Measurements from ENCODE around the gene AMIGO3.

AMIGO3 gene

GRCh38 chr3:49681232-49681522 lies 38.3 kb downstream of the AMIGO3 start:
- ChIA-PET POLR2A (interaction anchor here (1.1 kb wide), 1 partner anchor 8 kb away, joined by 4 read pairs; the partner anchor contains the start of genes MST1 and RNF123), CTCF (no interaction called here)
- TF ChIP-seq ZNF292 (tag by site-specific recombination; IDR thresholded peaks at IDR 0.05; ENCODE audit: borderline replicate concordance, low read depth) (no peak), ZNF354C (tag by site-specific recombination; IDR thresholded peaks at IDR 0.05; ENCODE audit: borderline replicate concordance, low read depth) (no peak), ZNF10 (tag by site-specific recombination; IDR thresholded peaks at IDR 0.05) (no peak), ZBTB20 (tag by site-specific recombination; IDR thresholded peaks at IDR 0.05) (no peak), ZNF558 (tag by site-specific recombination; IDR thresholded peaks at IDR 0.05) (no peak), ZNF530 (tag by site-specific recombination; IDR thresholded peaks at IDR 0.05; ENCODE audit: low read depth) (no peak), ZNF645 (tag by site-specific recombination; IDR thresholded peaks at IDR 0.05) (no peak), IKZF3 (tag by site-specific recombination; IDR thresholded peaks at IDR 0.05) (no peak), ZNF19 (tag by site-specific recombination; IDR thresholded peaks at IDR 0.05; ENCODE audit: low read depth) (no peak), ZNF157 (tag by site-specific recombination; IDR thresholded peaks at IDR 0.05) (no peak), ZBTB1 (tag by site-specific recombination; IDR thresholded peaks at IDR 0.05) (no peak), SALL2 (tag by site-specific recombination; IDR thresholded peaks at IDR 0.05; ENCODE audit: borderline replicate concordance) (no peak), ZNF521 (tag by site-specific recombination; IDR thresholded peaks at IDR 0.05) (no peak), ZNF473 (tag by site-specific recombination; IDR thresholded peaks at IDR 0.05) (no peak), ZNF837 (tag by site-specific recombination; IDR thresholded peaks at IDR 0.05) (no peak), PRDM1 (tag by site-specific recombination; IDR thresholded peaks at IDR 0.05) (no peak), ZNF664 (tag by site-specific recombination; IDR thresholded peaks at IDR 0.05) (no peak), PBX3 (CRISPR knock-in tag; IDR thresholded peaks at IDR 0.05) (no peak)
- TF ChIP-seq, protein P1, sequence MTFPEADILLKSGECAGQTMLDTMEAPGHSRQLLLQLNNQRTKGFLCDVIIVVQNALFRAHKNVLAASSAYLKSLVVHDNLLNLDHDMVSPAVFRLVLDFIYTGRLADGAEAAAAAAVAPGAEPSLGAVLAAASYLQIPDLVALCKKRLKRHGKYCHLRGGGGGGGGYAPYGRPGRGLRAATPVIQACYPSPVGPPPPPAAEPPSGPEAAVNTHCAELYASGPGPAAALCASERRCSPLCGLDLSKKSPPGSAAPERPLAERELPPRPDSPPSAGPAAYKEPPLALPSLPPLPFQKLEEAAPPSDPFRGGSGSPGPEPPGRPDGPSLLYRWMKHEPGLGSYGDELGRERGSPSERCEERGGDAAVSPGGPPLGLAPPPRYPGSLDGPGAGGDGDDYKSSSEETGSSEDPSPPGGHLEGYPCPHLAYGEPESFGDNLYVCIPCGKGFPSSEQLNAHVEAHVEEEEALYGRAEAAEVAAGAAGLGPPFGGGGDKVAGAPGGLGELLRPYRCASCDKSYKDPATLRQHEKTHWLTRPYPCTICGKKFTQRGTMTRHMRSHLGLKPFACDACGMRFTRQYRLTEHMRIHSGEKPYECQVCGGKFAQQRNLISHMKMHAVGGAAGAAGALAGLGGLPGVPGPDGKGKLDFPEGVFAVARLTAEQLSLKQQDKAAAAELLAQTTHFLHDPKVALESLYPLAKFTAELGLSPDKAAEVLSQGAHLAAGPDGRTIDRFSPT (tag by site-specific recombination; IDR thresholded peaks at IDR 0.05): no peak
- Histone ChIP-seq H3K9me3 (ENCODE audit: control insufficient read depth, insufficient read depth, low read depth, low read length) (no peaks in the 10 kb centered on the region), H3K27ac (ENCODE audit: extremely low read depth, low read depth, low read length) (no peak overlapping the region), H3K4me1 (ENCODE audit: control insufficient read depth, insufficient read depth, low read length) (no peaks in the 10 kb centered on the region), H3K4me3 (ENCODE audit: low read depth, low read length) (no peak overlapping the region), H3K36me3 (ENCODE audit: control insufficient read depth in 2 of 2, insufficient read depth in 1 of 2, low read length in 2 of 2) (peaks cover 0 to 86% of the 10 kb centered on the region in 2 experiments; a peak in 1 of 3 replicates)

DNA sequence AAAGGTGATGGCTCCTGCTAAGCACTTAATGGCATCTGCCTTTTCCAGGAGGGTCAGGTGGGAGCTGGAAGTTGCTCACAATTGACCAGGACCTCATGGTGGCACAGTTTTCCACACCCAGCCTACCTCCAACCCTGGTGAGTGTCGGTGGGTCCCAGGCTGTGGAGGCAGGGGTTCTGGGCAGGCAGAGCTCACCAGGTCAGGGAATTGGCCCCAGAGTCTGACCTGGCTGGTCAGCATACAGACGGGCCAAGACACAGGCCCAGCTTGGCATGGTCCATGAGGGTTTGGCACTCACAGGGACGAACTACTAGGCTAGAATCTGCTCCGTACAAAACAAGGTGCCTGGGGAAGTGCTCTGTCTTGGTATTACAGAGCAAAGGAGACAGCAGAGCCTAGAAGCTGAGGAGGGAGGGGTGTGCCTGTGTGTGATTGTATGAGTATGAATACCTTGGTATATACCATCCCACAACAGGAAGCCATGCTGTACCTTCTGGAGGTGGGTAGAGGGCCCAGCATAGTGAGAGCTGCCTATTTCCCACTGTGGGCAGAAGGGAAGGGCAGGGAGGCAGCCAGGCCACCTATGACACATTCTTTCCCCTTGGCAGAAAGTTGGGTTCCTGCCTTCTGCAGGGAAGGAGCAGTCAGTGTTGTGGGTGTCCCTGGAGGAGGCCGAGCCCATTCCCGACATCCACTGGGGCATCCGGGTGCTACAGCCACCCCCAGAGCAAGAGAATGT lies 38.8 kb downstream of the AMIGO3 start:
- ChIA-PET CTCF (interaction anchor here (0.6 to 0.8 kb wide), 2 partner anchors 61 to 141 kb away, joined by 4 read pairs; no protein-coding TSS in a partner anchor), POLR2A (interaction anchor here (1.1 kb wide), 1 partner anchor 9 kb away, joined by 4 read pairs; the partner anchor contains the start of genes MST1 and RNF123)
- TF ChIP-seq ZNF423 (tag by site-specific recombination; IDR thresholded peaks at IDR 0.05): no peak
- Histone ChIP-seq H3K36me3 (ENCODE audit: control insufficient read depth in 2 of 2, insufficient read depth in 1 of 2, low read length in 2 of 2) (peaks cover 0 to 91% of the 10 kb centered on the region in 2 experiments; a peak in 1 of 3 replicates), H3K9me3 (ENCODE audit: control insufficient read depth, insufficient read depth, low read depth, low read length) (no peaks in the 10 kb centered on the region), H3K4me1 (ENCODE audit: control insufficient read depth, insufficient read depth, low read length) (no peaks in the 10 kb centered on the region), H3K4me3 (ENCODE audit: low read depth, low read length) (no peak overlapping the region), H3K27ac (ENCODE audit: extremely low read depth, low read depth, low read length) (no peak overlapping the region)

All from HEK293 (cell line).